Activated CD4-positive, alpha-beta T cell treated with anti-CD3 and anti-CD28 coated beads, Interleukin-10, Interleukin-2, amounts not matched to agents 100 ng/mL and 50 ng/mL, durations not matched to agents 16 hours and 8 hours (primary cell): Measurements from ENCODE around the gene OR52K2.
"Not testable (repeated sequence)": the region's sequence is repeated elsewhere in the genome, so short reads cannot be mapped to it uniquely, and the experiment has no call there.

Experiments used
- DNase-seq: peaks from one replicate; pipeline ENCODE4 v3.0.0-alpha.2; 2020

Gene OR52K2

DNA sequence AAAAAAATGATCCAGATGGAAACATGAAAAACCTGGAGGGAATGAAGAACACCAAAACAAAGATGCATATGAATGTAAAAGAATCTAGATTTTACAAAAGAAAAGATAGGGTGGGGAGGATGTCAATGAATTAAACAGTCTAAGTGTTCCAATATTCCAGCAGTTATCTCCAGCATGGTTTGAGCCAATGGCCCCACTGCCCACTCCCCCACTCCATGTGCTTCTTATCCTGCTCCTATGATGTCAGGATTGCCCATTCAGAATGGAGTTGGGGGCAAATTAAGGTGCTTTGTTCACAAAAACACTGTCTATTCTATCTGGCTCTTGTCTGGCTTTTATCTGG, 32.1 kb downstream of the OR52K2 start:
- DNase-seq = no peak

DNA sequence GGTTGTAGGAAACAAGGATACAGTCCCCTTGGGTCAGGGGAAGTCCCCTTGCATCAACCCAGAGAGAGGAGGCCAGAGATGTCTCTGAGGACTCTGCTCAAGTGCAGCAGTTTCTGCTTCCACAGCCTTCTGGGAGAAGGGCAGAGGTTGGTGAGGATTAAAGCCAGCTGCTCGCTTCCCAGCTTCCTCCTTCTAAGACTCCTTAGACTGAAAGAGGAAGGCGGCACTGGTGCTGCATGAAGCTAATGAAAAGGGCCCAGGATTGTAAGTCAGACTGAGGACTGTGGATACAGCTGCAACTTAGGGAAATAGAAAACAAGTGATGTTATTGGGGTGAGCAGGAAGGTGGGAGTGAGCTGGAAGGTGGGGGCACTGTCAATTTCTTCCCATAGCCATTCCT, 33.4 kb downstream of the OR52K2 start, which contains the start of gene OR52K1:
TSS of gene OR52K1 (plus strand) at position 202 of the 400 bp plus-strand sequence. CDS start 6,255 bp downstream, outside the sequence.
- DNase-seq = no peak

DNA sequence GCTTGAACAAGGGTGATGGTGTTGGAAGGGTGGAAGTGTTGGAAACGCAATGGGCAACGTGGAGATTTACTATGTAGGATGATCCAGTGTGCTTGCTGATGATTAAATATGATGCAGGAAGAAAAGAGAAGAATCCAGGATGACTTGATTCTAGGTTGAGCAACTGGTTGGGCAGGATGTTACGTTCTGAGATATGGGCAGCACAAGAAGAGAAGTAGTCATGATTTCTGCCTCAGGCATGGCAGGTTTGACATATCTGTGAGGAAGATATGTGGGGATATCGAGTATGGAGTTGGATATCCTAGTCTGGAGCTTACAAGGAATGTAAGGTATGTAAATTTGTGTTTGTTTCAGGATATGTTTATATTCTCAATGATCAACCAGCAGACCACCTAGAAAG, 35.2 kb downstream of the OR52K2 start:
- no peak for DNase-seq

DNA sequence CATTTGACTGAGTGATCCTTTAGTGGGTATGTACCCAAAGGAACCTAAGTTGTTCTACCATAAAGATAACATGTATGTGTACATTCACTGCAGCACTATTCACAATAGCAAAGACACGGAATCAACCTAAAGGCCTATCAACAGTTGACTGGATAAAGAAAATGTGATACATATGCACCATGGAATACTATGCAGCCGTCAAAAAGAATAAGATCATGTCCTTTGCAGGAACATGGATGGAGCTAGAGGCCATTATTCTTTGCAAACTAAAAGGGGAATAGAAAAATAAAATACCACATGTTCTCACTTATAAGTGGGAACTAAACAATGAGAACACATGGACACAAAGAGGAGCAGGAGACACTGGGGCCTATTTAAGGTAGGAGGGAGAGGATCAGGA, 42.3 kb downstream of the OR52K2 start:
- DNase-seq = not testable (repeated sequence)

DNA sequence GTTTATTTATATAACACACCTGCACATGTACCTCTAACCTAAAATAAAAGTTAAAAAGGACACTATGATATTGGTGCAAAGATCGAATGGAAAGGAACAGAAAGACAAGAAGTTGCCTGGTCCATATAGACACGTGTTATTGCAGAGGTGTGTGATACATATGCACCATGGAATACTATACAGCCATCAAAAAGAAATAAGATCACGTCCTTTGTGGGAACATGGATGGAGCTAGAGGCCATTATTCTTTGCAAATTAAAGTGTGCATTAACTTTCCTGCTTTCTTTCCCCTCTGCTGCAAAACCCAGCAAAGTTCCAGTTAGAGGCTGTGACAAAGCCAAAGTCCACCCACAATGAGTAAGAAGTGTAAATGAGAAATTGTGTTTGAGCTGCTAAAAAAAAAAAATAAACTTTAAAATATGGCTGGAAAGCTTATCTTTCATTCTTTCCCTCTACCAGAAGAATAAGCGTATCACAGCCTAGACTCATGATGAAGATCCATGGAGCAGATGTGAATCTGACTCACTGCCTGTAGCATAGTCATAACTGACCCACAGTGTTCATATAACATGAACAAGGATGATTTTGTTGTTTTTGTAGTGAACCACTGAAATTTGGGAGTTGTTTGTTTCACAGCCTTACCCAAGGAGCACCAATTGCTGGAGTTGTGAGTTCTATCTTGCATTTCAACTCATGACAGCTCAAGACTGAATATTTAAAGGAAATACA, 42.9 kb downstream of the OR52K2 start:
- peak; percentile 22 for DNase-seq

DNA sequence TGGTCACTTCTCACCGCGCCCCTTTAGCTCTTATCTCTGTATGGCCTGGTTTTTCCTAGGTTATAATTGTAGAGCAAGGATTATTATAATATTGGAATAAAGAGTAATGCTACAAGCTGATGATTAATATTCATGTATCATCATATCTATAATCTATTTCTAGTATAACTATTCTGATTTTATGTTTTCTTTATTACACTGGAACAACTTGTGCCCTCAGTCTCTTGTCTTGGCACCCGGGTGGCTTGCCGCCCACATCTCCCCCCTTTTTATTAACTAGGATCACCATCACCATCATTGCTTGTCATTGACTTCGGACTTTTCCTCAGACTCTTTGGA, 44.4 kb downstream of the OR52K2 start:
- no peak for DNase-seq

DNA sequence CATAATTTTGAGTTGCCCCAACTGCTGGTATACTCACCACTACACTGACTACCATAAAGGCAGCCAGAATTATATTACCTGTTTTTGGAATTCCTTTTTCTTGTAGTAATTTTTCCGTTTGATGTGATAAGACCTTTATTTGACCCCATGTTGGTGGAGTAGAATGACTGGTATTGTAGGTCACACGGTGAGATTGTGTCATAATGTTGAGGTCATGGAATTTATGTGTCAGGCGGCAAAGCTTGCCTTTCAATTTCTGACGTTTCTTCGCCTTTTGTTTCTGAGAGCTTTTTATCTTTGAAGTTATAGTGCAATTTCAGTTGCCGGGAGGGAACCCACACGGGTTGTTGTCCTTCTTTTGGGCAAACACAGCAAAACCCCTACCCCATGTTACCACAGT, 46.4 kb downstream of the OR52K2 start:
- peak; percentile 2 for DNase-seq

DNA sequence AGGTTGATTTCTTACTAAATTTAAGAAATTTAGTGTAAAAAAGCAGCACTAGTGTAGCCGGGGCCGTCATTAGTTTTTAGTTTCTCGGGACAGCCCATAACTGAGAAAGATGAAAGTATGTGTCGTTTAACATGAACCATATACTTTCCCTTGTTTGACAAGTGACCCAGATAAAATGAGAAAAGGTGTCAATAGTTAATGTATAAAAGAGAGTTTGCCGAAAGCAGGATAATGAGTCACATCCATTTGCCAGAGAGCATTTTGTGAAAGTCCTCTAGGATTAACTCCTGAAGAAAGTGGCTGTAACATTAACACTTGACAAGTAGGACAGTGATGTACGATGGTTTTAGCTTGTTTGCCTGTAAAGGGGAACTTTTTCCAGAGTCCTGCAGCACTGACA, 46.9 kb downstream of the OR52K2 start:
- DNase-seq = no peak

DNA sequence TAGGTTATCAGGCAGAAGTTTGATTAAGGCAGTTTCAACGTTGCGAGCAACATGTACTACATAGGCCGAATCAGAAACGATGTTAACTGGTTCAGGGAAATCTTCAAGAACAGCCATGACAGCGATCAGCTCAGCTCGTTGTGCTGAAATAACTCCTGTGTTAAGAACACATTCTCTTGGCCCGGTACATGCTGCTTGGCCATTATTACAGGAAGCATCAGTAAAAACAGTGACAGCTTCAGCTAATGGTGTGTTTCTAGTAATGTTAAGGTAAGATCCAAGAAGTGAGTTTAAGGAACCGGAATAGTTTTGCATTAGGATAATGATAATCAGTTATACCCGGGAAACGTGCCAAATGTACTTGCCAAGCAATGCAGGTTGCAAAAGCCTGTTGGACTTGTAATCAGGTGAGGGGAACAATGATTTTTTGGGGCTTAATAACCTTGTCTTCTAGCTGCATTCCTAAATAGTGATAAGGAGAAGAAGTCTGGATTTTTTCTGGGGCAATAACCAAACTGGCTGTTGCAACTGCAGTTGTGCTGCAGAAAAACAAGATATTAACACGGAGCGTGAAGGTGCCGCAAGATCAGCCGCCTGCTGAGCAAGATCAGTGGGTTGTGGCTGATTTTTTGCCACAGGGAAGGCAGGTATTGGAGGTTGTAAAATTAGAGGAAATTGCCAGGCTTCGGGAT, 47.6 kb downstream of the OR52K2 start:
- DNase-seq = no peak
